ENCODE data around the gene NGLY1. TPM values are rescaled to one million over a fixed set of nuclear protein-coding genes. Genes with fewer than 3 reads are reported as not detected.

The NGLY1 gene
- total RNA-seq, 2 donors from 2014 or later: 20.2 to 21.8 TPM

- peak; percentile 94 for DNase-seq (ENCODE audit: low spot score)
- H3K9me3 ChIP-seq: no peaks in the 10 kb centered on the region
- no peak for TF ChIP-seq CTCF (IDR thresholded peaks at IDR 0.05)
- peaks cover 9% of the 10 kb centered on the region for H3K36me3 ChIP-seq
- peaks cover 0 to 24% of the 10 kb centered on the region in 2 donors for H3K4me1 ChIP-seq
- H3K4me3 ChIP-seq: peak within 1 kb of the TSS; percentile 64
- H3K27me3 ChIP-seq: no peaks in the 10 kb centered on the region
- H3K27ac ChIP-seq: peak within 1 kb of the TSS; percentile 85 to 91
Measured at GRCh38 chr3:25789596-25790556, 6.6 kb upstream of the NGLY1 start, which contains the start of gene OXSM. Gene OXSM, plus strand, starts transcription at chr3:25790090. Its CDS starts 931 bp downstream, at chr3:25791021.

DNA sequence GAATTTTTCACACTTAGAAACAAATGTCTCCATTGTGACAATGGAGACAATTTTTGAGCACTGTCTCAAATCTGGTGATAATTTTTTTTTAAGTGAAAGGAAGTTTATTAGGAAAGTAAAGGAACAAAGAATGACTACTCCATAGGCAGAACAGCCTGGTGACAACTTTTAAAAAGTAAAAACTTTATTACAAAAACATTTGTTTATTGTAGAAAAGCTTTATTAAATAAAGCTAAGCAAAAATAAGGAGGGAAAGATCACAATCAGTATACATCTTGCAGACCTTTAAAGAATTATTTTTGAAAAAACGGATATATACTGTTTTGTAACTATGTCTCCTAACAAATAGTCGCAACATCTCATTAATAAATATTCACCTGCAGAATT is 6.0 kb upstream of the NGLY1 start:
- Histone ChIP-seq H3K36me3 (peaks cover 2% of the 10 kb centered on the region), H3K27ac (peak overlapping the region; percentile 85 to 91), H3K4me1 (peaks cover 0 to 24% of the 10 kb centered on the region in 2 donors), H3K9me3 (no peaks in the 10 kb centered on the region), H3K27me3 (no peaks in the 10 kb centered on the region), H3K4me3 (peak overlapping the region; percentile 64)
- no peak for TF ChIP-seq CTCF (IDR thresholded peaks at IDR 0.05)
- no peak for DNase-seq (ENCODE audit: low spot score)

GRCh38 chr3:25787689-25788088 is 4.4 kb upstream of the NGLY1 start:
- Histone ChIP-seq H3K36me3 (no peaks in the 10 kb centered on the region), H3K4me1 (peaks cover 0 to 24% of the 10 kb centered on the region in 2 donors), H3K4me3 (no peak overlapping the region), H3K9me3 (no peaks in the 10 kb centered on the region), H3K27me3 (no peaks in the 10 kb centered on the region), H3K27ac (peak overlapping the region in 1 of 2 donors; percentile 85)
- no peak for DNase-seq (ENCODE audit: low spot score)
- TF ChIP-seq CTCF (IDR thresholded peaks at IDR 0.05): no peak

DNA sequence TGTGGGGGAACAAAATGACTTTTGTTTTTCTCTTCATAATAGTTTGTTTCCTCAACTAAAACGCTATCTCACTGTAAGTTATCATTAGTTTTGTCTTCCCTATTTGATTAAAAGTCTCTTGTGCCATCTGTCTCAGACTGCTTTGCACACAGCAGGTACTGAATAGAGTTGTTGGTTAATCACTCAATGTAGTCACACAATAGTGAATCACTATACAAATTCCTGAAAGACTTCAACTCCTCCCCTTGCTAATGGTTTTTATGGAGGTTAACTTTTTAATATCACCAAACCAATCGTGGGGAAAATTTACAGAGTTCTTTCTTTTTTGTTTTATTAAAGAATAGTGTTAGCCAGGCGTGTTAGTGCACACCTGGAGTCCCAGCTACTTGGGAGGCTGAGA is 2.6 kb upstream of the NGLY1 start:
- Histone ChIP-seq H3K36me3 (no peaks in the 10 kb centered on the region), H3K4me1 (peaks cover 0 to 26% of the 10 kb centered on the region in 2 donors), H3K4me3 (no peak overlapping the region), H3K27ac (no peak overlapping the region), H3K27me3 (no peaks in the 10 kb centered on the region), H3K9me3 (no peaks in the 10 kb centered on the region)
- DNase-seq (ENCODE audit: low spot score): no peak
- no peak for TF ChIP-seq CTCF (IDR thresholded peaks at IDR 0.05)

- Histone ChIP-seq H3K4me3 (no peak overlapping the region), H3K27ac (no peak overlapping the region), H3K4me1 (peaks cover 0 to 20% of the 10 kb centered on the region in 2 donors), H3K9me3 (no peaks in the 10 kb centered on the region), H3K36me3 (no peaks in the 10 kb centered on the region), H3K27me3 (no peaks in the 10 kb centered on the region)
- DNase-seq (ENCODE audit: low spot score): no peak
- TF ChIP-seq CTCF (IDR thresholded peaks at IDR 0.05): no peak
Measured at GRCh38 chr3:25784971-25785370, 1.7 kb upstream of the NGLY1 start.

Measured in right atrium auricular region (tissue), 2 donors.